Esophagus muscularis mucosa (tissue), 4 donors: ENCODE measurements around the gene AGBL5.

Experiments used
- CTCF ChIP-seq, 3 experiments: fragments of 200-600 bp in 2 of 3; fragments of 450-650 bp in 1 of 3; sonication (generic) in 2 of 3; IDR thresholded peaks; one replicate each; pipeline ENCODE4 v1.5.1; 2017 to 2019; ENCODE audit warnings: antibody characterized with exemption in 3 of 3, mild to moderate bottlenecking in 2 of 3, moderate library complexity in 1 of 3
- EP300 ChIP-seq: sonication (generic); formaldehyde crosslinking; IDR thresholded peaks from one replicate; pipeline ENCODE4 v1.6.1; 2017; ENCODE audit warnings: antibody characterized with exemption
- POLR2A ChIP-seq: fragments of 450-650 bp; IDR thresholded peaks from one replicate; pipeline ENCODE4 v1.6.1; 2017; ENCODE audit warnings: antibody characterized with exemption, moderate library complexity, mild to moderate bottlenecking, low read depth
- POLR2AphosphoS5 ChIP-seq, 2 donors: sonication (generic); formaldehyde crosslinking; IDR thresholded peaks; one replicate each; pipeline ENCODE4 v1.6.1; 2017; ENCODE audit warnings: antibody characterized with exemption in 2 of 2

GRCh38 chr2:27040282-27040681 is 11.2 kb upstream of the AGBL5 start:
- TF ChIP-seq CTCF (IDR thresholded peaks at IDR 0.05) (no peak), POLR2A (no peak), POLR2AphosphoS5 (IDR thresholded peaks at IDR 0.05) (no peak), EP300 (no peak)
